Measurements from ENCODE around the gene TOX2.

TOX2 gene

DNA sequence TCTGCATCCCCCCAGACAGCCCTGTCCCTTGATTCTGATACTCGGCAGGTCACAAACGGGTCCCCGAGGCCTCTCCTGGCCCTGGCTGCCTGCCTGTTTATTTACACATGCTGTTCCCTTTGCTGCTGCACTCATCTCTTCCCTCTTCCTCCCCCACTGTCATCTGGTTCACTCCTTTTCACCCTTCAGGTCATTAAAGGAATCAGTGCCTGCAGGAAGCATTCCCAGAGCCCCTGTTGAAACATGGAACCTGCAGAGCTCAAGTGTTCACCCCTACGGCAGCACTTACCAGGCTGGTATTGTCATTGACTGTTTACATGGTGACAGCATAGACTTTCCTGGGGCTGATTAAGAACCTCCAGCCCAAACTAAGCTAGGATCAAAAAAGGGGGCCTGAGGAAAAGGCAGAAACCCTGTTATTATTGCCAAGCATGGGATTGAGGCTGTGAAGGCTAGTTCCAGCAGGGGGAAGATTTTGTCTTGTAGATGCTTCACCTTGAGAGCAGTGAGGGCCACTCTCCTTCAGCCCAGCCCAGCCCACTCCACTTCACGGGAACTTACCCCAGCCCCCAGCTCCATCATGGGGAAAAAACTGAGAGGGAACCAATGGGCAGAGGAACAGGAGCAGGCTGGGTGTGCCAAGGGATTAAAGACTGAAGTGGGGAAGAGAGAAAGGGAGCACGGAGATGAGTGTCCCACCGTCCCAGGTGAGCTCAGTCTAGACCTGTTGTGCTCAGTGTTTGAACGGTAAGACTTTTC is 199.1 kb downstream of the TOX2 start:
- no peak for DNase-seq

DNA sequence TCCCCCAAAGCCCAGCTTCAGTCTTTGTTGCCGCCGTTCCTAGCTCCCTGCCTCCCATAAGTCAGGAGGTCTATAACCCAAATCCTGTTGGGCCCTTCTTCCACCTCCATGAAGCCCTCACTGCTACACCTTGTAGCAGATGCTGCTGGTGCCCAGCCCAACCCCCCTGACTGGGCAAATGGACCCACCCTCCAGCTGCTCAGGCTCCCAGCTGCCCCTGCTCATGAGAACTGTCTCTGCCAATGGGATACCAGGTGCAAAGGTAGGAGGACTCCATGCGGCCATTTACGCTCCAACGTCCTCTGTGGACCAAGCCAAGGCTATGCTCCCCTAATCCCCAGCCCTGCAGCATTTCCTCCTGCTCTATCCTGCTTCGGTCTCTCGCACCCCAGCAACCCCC is 200.5 kb downstream of the TOX2 start:
- DNase-seq = no peak

DNA sequence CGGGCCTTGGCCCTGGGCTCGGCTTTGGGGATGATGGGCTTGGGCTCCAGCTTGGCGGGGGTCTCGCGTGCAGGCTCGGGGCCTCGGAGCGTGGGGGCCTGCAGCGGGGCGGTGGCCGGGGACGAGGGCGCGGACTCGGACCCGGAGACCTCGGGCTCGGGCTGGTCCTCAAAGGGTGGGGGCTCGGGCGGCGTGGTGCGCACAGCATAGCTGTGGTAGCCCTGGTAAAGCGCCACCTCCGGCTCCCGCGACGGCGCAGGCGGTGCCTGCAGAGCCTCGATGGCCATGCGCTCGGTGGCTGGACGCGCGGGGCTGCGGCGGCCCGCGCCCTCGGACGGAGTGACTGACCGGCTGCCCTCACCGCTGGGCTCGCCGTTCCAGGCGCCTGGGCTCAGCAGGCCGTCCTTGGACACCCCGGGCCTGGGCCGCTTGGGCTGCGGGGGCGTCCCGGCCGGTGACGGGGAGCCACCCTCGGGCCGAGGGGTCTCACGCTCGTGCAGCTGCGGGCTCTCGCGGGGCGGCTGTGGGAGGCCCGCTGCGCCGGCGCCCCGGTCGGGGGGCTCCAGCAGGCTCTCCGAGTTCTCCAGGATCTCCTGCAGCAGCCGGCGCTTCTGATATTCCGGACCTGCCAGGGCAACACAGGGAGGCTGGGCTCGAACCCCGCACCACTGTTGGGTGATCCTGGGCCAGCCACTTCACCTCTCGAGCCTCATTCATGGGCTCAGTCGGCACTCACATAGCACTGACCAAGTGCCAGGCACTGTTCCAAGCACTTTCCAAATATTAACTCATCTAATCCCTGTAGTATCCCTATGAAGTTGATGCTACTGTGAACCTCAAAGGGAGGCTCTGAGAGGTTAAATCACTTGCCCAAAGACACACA is 201.4 kb downstream of the TOX2 start:
- no peak for DNase-seq

GRCh38 chr20:44117296-44118184 is 202.9 kb downstream of the TOX2 start:
- DNase-seq = no peak

GRCh38 chr20:44118185-44119033 is 203.8 kb downstream of the TOX2 start:
- no peak for DNase-seq
